ENCODE results near the gene TBC1D22B.

TBC1D22B gene

GRCh38 chr6:37237789-37238188 lies 19.8 kb upstream of the TBC1D22B start:
- H3K79me2 ChIP-seq (ENCODE audit: control insufficient read depth, low read length), result no peaks in the 10 kb centered on the region
- H3F3A ChIP-seq (ENCODE audit: control insufficient read depth, insufficient read depth), result peaks cover 3% of the 10 kb centered on the region; the same call in 1 of the 2 replicates
- H3K9me3 ChIP-seq (ENCODE audit: control insufficient read depth, insufficient read depth, low read length), result no peaks in the 10 kb centered on the region
- no peaks in the 10 kb centered on the region for H4K20me1 ChIP-seq (ENCODE audit: control insufficient read depth, insufficient read depth, low read depth, low read length)
- no peak for TF ChIP-seq CTCF (IDR thresholded peaks at IDR 0.05; ENCODE audit: low read depth, low read length, poor library complexity, severe bottlenecking)
- no peak for TF ChIP-seq EZH2phosphoT487 (IDR thresholded peaks at IDR 0.05; ENCODE audit: borderline replicate concordance, low read length)
- no peak overlapping the region for H3K4me2 ChIP-seq (ENCODE audit: low read length)
- H3K4me3 ChIP-seq (ENCODE audit: low read length), result no peak overlapping the region
- H3K27me3 ChIP-seq (ENCODE audit: control insufficient read depth, low read length), result peaks cover 2% of the 10 kb centered on the region; the same call in 1 of the 2 replicates
- peaks cover 11% of the 10 kb centered on the region for H3K4me1 ChIP-seq (ENCODE audit: control insufficient read depth, low read length)
- H3K36me3 ChIP-seq (ENCODE audit: control insufficient read depth, low read length), result no peaks in the 10 kb centered on the region
- no peak overlapping the region for H3K27ac ChIP-seq (ENCODE audit: low read depth, low read length)
- H3K9me2 ChIP-seq (replicated peaks; ENCODE audit: control insufficient read depth, low read length), result no peaks in the 10 kb centered on the region

- H3F3A ChIP-seq (ENCODE audit: control insufficient read depth, insufficient read depth), result peaks cover 3% of the 10 kb centered on the region; the same call in 1 of the 2 replicates
- no peak overlapping the region for H3K27ac ChIP-seq (ENCODE audit: low read depth, low read length)
Measured at GRCh38 chr6:37238381-37238780, 19.2 kb upstream of the TBC1D22B start.

GRCh38 chr6:37239526-37239925 lies 18.0 kb upstream of the TBC1D22B start:
- Histone ChIP-seq H3F3A (ENCODE audit: control insufficient read depth, insufficient read depth) (peaks cover 3% of the 10 kb centered on the region; the same call in 1 of the 2 replicates), H3K27me3 (ENCODE audit: control insufficient read depth, low read length) (no peaks in the 10 kb centered on the region), H3K4me3 (ENCODE audit: low read length) (no peak overlapping the region), H3K9me3 (ENCODE audit: control insufficient read depth, insufficient read depth, low read length) (no peaks in the 10 kb centered on the region), H3K36me3 (ENCODE audit: control insufficient read depth, low read length) (no peaks in the 10 kb centered on the region), H3K79me2 (ENCODE audit: control insufficient read depth, low read length) (no peaks in the 10 kb centered on the region), H3K4me1 (ENCODE audit: control insufficient read depth, low read length) (peaks cover 11% of the 10 kb centered on the region), H4K20me1 (ENCODE audit: control insufficient read depth, insufficient read depth, low read depth, low read length) (no peaks in the 10 kb centered on the region), H3K9me2 (replicated peaks; ENCODE audit: control insufficient read depth, low read length) (no peaks in the 10 kb centered on the region), H3K27ac (ENCODE audit: low read depth, low read length) (no peak overlapping the region), H3K4me2 (ENCODE audit: low read length) (no peak overlapping the region)
- no peak for TF ChIP-seq CTCF (IDR thresholded peaks at IDR 0.05; ENCODE audit: low read depth, low read length, poor library complexity, severe bottlenecking)
- no peak for TF ChIP-seq EZH2phosphoT487 (IDR thresholded peaks at IDR 0.05; ENCODE audit: borderline replicate concordance, low read length)

More at GRCh38 chr6:37238381-37238780, 19.2 kb upstream of the TBC1D22B start:
- Histone ChIP-seq H3K27me3 (ENCODE audit: control insufficient read depth, low read length) (no peaks in the 10 kb centered on the region), H3K36me3 (ENCODE audit: control insufficient read depth, low read length) (no peaks in the 10 kb centered on the region), H3K4me3 (ENCODE audit: low read length) (no peak overlapping the region), H3K9me2 (replicated peaks; ENCODE audit: control insufficient read depth, low read length) (no peaks in the 10 kb centered on the region), H3K4me1 (ENCODE audit: control insufficient read depth, low read length) (peaks cover 11% of the 10 kb centered on the region), H4K20me1 (ENCODE audit: control insufficient read depth, insufficient read depth, low read depth, low read length) (no peaks in the 10 kb centered on the region), H3K9me3 (ENCODE audit: control insufficient read depth, insufficient read depth, low read length) (no peaks in the 10 kb centered on the region), H3K79me2 (ENCODE audit: control insufficient read depth, low read length) (no peaks in the 10 kb centered on the region), H3K4me2 (ENCODE audit: low read length) (no peak overlapping the region)
- TF ChIP-seq EZH2phosphoT487 (IDR thresholded peaks at IDR 0.05; ENCODE audit: borderline replicate concordance, low read length) (no peak), CTCF (IDR thresholded peaks at IDR 0.05; ENCODE audit: low read depth, low read length, poor library complexity, severe bottlenecking) (no peak)

Measured in DOHH2 (cell line).